Erythroblast (primary cell): ENCODE data around the gene EVC.

Experiments used
- GATA1 ChIP-seq: IDR thresholded peaks from 2 replicates; pipeline ENCODE4 v1.6.1; 2011; ENCODE audit warnings: low read depth, mild to moderate bottlenecking, control low read depth, low read length, moderate library complexity
- POLR2A ChIP-seq: IDR thresholded peaks from 2 replicates; pipeline ENCODE4 v1.6.1; 2011; ENCODE audit warnings: mild to moderate bottlenecking, low read length

DNA sequence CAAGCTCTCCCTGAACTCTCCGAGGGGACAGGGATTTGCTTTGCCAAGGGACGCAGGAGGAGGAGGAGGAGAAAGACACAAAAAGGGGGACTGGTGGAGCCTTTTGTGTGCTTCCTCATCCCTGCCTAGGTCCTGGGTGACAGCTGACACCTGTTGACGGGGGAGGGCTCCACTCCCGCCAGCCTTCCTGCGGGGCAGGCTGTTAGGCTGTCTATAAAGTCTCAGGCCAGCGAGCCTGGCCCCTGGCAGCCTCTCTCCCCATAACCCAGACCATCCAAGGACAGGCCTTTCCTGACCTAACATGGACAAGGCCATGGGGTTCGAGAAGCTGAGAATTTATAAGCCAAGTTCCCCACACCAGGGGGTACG, 1.8 kb upstream of the EVC start:
- TF ChIP-seq POLR2A, result no peak
- no peak for TF ChIP-seq GATA1
